Measurements from ENCODE around the gene CTAGE15.
"Not testable (repeated sequence)": the region's sequence is repeated elsewhere in the genome, so short reads cannot be mapped to it uniquely, and the experiment has no call there.

- TF ChIP-seq POLR2A (IDR thresholded peaks at IDR 0.05; ENCODE audit: low read depth, low read length); BRCA1 (IDR thresholded peaks at IDR 0.05; ENCODE audit: low read depth, low read length); CTCF (IDR thresholded peaks at IDR 0.05 in 2 of 3, conservative IDR thresholded peaks at IDR 0.05 in 1 of 3; ENCODE audit: control insufficient read depth in 2 of 3, extremely low read depth in 1 of 3, insufficient read depth in 1 of 3, low read depth in 3 of 3, low read length in 3 of 3); E4F1 (IDR thresholded peaks at IDR 0.05; ENCODE audit: borderline replicate concordance, partially characterized antibody); CEBPB (IDR thresholded peaks at IDR 0.05; ENCODE audit: borderline replicate concordance in 1 of 2, low read depth in 2 of 2, low read length in 2 of 2); HDGF (IDR thresholded peaks at IDR 0.05); POU2F2 (IDR thresholded peaks at IDR 0.05; ENCODE audit: borderline replicate concordance, low read depth, low read length); CHD2 (IDR thresholded peaks at IDR 0.05; ENCODE audit: borderline replicate concordance, low read depth, low read length); GABPA (IDR thresholded peaks at IDR 0.05; ENCODE audit: low read depth): not testable (repeated sequence)
Observed at GRCh38 chr7:143543288-143544038, 28.1 kb upstream of the CTAGE15 start.
